Measurements from ENCODE around the gene TAB2.
"Not testable (repeated sequence)": the region's sequence is repeated elsewhere in the genome, so short reads cannot be mapped to it uniquely, and the experiment has no call there.

The TAB2 gene

DNA sequence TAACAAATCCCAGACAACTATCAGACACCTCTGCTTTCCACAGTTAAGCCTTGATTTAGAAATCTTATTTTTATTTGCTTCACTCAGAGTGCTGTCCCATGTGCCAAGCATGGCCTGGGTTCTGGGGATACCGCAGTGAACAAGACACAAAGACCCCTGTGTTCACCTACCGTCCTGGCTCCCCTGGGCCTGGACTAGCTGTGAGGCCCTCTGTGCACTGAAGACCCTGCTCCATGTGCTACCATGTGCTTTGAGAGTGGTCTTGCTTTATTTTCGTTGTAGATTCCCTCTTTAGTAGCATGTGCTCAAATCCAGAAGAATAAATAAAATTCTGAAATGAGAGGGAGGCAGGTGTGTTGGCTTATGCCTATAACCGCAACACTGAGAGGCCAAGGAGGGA lies 105.1 kb downstream of the TAB2 start:
- DNase-seq: no peak

DNA sequence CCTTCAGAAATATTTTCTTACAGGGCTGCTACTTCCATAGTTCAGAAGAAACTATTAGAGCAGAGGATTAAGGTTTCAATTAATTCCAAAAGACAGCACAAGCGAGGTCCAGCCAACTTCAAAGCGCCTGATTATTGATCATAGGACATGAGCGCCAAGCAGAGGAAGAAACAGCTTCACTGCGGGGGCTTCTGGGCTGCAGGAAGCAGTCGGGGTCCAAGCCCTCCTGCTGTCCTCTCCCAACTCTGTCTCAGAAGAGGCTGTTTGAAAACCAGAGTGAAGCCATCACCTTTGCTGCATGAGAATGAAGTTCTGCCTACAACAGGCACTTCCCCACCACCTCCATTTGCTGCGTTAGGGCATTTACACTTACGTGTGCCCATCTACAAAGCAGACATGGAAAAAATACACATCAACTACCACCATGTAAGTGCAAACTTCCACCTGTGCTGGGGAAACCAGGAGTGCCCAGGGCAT lies 106.5 kb downstream of the TAB2 start:
- DNase-seq: no peak

DNA sequence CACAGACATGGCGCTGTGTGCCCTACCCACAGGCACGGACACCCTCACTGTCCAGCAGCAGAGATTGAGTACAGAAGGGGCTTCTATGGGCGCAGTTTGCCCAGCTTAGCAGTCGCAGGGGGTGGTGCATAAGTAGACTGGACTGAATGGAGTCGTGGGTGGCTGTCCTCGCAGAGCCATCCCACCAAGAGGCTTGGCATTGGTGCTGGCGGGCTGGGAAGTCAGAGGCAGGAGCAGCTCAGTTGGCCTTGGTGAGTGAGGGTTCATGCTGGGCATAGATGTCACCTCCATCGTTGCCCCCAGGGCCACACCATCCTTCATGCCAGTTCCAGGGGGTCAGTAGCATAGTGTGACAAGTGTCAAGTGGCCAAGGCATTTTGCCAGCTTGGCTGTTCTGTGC lies 107.7 kb downstream of the TAB2 start:
- no peak for DNase-seq

DNA sequence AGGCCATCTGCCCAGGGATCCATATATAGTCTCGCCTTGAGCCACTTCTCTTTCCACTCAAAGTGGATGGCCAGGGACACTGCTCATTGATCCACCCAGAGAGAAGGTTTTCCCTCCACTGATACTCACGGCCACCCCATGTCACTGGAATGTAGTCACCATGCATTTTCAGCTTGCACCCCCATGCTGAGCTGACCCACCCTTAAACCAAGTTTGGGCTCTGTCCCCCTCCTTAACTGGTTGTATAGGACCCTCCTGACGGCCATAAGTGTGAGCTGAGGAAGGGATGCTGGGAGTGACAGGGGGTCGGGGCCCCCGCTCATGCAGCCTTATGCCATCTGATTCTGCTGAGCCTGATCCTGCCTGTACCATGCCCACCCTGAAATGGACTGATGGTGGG lies 108.2 kb downstream of the TAB2 start:
- no peak for DNase-seq

DNA sequence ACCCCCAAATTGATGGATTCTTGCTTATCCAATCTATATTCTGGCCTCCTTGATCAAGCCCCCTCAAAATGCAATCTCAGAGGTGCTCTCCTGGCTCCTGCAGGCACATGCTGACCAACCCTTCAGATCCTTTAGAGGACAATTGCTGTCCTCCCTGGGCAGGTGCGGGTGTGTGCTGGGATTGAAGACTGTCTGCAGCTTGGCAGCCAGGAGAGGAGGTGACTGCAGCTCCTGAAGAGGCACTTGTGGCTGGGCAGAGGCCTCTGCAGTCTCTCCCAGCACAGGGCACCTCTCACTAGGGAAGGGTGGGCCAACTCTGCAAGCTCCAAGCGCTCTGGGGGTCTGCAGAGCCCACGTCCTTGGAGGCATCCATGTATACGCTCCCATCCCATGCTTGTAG lies 111.1 kb downstream of the TAB2 start:
- DNase-seq: no peak

DNA sequence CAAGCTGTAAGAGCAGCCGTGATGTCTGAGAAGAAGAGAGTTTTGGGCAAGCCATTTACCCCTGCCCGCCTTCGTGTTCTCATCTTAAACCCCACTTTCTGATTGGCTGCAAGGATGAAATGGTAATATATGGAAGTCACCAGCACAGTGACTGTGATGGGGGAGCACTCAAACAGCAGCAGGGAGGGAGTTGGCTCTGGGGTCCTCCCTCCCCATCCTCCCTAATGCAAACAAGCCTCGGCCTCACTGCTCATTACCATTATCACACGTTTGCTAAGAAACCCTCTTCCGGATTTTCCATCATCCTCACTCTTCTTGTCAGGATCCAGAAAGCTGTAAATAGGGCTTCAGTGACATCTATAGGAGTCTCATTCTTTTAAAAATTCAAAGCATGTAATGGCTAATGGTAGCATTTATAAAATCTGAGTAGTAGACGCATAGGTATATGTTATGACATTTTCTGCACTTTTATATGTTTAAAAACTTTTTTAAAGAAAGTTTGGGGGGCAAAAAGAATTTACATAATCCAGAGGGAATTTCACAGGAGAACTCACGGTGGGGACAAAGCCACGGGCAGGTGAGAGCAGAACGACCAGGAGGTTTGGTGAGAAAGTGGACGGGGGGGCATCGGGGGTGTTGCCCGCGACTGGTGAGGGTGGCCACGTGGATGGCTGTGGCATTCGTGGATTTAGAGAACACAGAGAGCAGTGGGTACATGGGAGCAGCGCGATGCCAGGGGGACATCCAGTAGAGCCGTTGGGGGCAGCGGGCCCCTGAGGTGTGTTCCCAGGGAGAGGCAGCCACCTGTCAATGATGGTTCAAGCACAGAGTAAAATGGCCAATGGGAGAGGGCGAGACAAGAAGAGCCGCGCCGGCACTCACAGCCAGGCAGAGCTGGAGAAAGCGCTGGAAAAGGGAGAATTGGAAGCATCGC lies 112.2 kb downstream of the TAB2 start:
- DNase-seq: no peak

DNA sequence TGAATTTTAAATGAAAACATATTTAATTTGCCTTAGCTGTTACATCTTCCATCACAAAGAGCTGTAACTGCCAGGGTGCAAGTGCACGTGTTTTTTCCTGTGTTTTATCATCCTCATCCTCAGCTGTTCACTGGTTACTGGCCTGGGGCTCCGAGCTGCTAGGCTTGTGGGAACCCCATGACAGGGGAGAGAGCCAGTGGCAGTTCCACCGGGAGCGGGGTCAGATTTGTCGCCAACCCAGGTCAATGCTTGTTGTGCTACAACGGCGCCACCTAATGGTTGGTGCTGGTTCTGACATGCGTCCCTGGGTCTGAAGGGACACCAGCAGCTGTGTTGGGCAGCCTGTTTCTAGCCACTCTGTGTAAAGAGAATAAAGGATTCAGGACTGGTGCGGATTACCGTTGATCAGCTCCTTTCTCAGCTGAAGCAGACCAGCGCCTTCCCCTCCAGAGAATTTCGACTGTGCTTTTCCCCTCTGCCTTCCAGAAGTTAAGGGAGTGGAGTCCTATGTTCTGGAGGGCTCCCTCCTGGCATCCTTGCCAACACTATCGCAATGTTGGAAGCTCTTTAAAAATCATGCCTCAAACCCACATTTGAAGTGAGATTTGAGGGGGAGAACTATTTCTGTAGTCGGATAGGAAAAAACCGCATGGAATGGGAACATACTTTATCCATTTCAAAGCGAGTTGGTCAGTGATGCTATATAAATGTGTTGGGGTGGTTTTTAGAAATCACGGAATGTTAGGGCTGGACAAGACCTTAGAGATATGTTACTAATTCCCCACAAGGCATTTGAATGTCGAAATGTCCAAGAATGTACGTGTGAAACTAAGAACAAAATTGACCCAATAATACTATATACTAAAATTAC lies 114.6 kb downstream of the TAB2 start:
- DNase-seq: peak; percentile 78

DNA sequence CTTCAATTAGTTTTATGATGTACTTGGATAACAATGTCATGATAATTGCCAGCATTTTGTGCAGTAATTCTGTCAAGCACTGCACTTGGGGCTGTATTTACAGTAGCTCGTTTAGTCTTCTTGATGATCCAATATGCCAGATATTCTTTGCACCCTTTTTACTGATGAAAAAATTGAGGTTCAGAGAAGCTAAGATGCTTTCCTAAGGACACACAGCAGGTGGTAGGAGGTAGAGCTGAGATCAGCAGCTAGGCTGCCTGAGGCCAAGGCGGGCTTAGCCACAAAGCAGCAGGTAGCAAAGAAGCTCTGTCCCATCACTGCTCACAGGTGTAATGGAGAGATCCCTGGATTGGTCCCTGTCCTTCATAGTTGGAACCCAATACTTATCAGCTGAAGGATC lies 115.9 kb downstream of the TAB2 start:
- DNase-seq: no peak

DNA sequence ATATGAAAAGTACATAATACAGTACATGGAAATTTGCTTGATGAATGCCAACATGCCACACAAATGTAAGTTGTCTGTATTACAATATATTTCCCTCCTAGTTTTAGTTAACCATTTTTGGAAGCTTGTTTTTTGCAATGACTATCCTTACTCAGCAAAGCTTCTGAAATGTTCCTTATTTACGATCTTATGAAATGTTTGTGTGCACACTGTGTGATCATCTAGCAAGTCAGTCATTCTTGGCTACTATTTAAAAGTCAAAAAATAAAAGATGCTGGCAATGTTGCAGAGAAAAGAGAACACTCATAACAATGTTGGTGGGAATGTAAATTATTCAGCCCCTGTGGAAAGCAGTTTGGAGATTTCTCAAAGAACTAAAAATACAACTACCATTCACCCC lies 116.4 kb downstream of the TAB2 start:
- no peak for DNase-seq

DNA sequence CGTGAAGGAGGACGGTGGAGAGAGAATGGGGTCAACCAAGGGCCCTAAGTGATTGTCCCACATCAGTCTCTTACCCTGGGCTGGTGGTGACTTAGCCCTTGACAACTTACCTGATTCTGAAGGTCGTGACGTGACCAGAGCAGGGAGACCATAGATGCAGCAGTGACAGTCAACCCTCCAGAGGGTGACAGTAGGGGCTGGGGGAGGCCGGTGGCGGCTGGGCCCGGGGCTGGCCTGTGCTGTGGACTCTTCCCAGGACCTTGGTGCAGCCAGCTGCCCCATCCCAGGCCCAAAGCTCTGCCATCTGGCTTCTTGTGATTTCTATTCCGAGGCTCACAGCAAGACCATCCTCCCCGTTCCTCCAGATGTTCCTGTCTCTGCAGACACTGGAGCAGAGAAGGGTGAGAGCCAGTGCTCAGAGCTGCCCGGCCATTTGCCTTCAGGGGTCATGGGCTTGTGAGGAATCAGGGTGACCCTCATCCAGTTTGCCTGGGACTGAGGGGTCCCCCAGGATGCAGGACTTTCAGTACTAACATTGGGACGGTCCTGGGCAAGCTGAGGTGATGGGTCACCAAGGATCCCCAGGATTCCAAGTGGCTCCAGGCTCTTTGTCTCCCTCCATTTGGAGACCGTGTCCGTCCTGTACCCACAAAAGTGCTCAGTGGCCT lies 118.5 kb downstream of the TAB2 start:
- no peak for DNase-seq

DNA sequence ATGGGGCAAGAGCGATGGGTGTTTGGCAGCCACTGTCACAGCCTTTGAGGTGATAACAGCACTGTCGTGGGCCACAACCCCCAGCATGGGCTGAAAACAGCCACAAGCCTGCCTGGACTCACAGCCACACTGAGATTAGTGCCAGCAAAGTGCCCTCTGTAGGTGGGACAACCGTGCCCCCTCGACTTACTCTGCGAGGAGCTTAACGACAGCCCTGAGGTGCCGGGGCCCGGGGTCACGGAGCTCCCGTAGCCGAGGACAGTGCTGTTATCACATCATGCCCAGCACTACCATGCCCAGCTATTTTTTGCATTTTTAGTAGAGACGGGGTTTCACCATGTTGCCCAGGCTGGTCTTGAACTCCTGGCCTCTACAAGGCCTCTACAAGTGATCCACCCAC lies 119.1 kb downstream of the TAB2 start:
- DNase-seq: no peak

DNA sequence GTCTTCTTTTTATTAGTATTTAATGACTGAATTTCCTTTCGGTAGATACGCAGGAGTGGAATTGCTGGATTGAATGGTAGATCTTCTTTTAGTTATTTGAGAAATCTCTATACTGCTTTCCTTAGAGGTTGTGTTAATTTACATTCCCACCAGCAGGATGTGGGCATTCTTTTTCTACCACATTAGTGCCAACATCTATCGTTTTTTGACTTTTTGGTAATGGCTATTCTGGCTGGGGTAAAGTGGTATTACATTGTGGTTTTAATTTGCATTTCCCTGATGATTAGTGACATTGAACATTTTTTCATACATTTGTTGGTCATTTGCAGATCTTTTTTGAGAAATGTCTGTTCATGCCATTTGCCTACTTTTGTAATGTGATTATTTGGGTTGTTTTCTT lies 119.7 kb downstream of the TAB2 start:
- no peak for DNase-seq

DNA sequence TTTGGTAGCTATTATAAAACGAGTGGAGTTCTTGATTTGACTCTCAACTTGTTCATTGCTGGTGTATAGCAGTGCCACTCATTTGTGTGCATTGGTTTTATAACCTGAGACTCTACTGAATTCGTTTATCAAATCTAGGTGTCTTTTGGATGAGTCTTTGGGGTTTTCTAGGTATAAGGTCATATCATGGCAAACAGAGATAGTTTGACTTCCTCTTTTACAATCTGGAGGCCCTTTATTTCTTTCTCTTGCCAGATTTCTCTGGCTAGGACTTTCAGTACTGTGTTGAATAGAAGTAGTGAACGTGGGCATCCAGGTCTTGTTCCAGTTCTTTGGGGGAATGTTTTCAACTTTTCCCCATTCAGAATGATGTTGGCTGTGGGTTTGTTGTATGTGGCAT lies 121.3 kb downstream of the TAB2 start:
- DNase-seq: no peak

DNA sequence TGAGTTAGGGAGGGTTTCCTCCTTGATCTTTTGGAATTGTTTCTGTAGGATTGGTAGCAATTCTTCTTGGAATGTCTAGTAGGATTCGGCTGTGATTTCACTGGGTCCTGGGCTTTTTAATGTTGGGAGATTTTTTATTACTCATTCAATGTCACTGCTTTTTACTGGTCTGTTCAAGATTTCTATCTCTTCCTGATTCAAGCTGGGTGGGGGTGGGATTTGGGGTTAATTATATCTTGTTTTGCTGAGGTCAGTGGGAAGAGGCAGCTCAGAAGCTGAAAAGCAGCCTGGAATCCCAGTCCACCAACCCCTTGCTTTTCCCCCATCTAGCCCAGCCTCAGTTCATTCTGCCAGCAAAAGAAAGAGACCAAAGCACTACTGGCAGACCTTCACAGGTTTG lies 122.1 kb downstream of the TAB2 start:
- no peak for DNase-seq

DNA sequence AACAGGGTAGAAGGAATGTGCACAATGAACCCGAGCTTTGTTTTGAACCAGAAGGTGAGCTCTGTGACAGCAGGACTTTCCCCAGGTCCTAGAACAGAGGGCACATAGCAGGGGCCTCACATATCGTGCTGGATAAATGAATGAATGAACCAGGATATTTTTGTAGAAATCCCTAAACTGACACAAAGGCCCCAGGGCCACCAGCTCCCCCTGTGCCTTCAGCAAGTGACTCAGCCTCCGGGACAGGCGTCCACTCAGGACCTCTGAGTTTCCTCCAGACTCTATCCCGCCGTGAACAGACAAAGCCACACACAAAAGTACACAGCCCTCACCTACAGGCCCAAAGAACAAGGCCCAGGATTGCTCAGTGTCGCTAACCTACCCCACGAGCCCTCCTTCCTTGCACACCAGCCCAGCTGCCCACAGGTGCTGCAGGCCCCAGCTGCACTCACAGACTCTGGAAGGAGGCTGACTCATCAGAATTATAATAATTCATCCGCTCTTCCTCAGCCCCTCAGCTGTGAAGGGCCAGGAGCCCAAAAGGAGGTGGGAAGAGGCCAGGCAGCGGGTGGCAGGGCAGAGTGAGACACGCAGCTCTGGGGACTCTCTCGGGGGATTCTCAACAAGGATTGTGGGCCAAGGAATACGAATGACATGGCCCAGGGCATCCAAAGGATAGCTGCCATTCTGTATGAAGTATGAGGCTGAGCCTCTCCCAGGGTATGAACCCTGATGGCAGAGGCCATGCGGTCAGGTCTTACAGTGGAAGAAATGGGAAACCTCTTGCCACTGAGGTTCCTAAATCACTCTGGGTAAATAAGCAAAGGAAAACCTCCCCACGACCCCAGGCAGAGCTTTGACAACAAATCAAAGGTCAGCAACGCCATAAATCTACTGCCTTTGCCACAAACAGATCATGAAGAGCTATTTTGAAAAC lies 123.5 kb downstream of the TAB2 start:
- no peak for DNase-seq

DNA sequence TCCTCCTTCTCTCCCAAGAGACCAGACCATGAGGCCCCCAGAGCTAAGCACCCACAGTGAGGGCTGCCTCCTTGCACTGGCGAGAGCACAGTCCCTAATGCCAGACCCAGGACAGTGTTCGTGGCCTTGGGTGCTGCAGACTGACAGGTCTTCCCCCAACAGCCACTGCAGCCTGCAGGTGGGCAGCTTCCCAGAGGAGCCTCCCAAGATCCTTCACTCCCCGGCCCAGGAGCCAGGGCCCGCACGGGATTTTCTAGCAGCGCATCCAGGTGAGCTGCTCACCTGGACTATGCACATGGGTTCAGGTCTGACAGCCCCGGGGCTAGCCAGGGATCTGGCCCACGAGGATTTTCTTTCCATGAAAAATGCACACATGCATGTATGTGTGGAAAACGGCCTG lies 124.2 kb downstream of the TAB2 start:
- DNase-seq: no peak

DNA sequence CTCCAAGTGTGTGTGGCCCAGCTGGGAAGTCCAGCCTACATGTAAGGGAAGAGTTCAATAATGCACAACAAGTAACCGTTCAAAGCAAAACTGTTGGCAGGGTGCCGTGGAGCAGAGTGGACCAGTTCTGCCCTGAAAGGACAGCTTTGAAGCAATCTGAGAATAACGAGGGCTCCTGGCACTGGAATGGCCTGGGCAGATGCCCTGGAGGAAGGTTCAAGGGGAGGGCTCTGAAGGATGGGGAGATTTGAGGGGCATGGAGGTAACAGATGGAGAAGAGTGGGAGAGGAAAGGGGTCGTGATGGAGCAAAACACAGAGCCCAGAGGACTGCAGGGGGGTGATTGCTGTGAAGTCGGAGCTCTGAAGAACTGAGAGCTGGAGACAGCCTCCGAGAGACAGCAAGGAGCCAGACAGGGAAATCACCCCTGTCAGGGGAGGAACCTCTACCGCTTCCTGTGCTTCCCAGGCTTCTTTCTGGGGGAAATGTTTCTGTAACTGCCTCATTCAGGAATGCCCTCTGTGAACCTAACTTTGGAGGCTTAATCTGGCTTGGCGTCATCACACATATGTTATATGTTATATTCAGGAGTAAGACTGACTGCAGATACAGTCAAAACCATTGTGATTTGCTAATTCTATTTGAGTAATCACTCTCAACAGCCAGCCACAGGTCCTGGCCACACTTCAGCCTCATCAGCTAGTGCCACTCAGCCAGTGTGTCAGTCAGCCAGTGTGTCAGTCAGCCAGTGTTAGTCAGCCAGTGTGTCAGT lies 126.1 kb downstream of the TAB2 start:
- DNase-seq: no peak

DNA sequence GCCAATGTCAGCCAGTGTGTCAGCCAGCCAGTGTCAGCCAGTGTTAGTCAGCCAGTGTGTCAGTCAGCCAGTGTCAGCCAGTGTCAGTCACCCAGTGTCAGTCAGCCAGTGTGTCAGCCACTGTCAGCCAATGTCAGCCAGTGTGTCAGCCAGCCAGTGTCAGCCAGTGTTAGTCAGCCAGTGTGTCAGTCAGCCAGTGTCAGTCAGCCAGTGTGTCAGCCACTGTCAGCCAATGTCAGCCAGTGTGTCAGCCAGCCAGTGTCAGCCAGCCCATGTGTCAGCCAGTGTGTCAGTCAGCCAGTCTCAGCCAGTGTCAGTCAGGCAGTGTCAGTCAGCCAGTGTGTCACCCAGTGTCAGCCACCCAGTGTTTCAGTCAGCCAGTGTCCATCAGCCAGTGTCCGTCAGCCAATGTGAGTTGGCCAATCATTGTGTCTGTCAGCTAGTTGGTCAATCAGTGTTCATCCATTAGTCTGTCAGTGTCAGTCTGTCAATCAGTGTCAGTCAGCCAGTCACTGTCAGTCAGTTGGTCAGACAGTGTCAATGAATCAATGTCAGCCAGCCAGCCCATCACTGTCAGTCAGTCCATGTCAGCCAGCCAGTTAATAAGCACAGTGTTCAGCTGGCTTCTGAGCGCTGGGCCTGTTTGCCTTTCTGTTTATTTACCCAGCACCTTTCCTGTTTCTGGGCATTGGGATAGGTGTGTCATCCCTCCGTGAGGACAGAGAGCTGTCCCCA lies 127.0 kb downstream of the TAB2 start:
- not testable (repeated sequence) for DNase-seq

DNA sequence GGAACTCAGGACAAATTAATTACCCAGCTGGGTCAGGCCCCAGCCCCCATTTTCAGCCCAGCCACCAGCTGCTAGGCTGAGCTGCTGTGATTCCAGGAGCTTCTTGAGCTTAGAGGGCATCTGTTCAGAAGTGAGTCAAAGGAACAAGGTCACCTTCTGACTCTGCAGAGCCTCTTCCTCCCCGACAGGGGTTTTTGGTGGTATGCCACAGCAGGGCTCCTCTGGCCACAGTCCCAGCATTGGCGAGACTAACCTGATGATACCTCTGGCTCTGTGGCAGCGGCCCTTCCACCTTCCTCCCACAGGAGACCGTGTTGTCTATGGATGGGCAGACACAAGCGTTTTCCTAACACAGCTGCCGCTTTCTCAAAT lies 127.6 kb downstream of the TAB2 start:
- no peak for DNase-seq

DNA sequence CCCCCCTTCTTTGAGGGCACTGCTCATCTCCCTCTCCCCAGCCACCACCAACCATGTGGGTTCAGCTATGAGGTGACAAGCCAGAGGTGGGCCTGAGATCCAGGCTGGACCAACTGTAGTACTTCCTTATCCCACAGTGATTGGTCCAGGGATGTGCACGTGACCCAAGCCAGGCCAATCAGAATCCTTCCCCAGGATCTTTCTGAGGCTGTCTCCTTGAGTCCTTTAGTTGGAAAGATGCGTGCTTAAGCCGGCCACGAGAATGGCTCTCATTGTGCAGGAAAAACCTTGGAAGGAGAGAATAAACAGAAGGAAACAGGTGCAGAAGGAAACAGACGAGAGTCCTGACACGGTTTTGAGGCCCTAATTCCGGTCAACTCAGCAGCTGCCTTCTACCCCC lies 128.1 kb downstream of the TAB2 start:
- DNase-seq: no peak

Measured in NK-92 treated with Interleukin-12 subunit alpha and Interleukin-12 subunit beta, amount 100 ng/mL, for 24 hours (cell line).